HG03025 (cell line): ENCODE measurements around the gene EEF1A2.

Experiments used
- ATAC-seq: cut with Tn5 transposase; IDR thresholded peaks from one replicate; pipeline ENCODE4 v1.9.1; 2021; ENCODE audit warnings: mild to moderate bottlenecking, moderate library complexity; ENCODE audit not compliant: unreplicated experiment, low FRiP score

Gene EEF1A2

DNA sequence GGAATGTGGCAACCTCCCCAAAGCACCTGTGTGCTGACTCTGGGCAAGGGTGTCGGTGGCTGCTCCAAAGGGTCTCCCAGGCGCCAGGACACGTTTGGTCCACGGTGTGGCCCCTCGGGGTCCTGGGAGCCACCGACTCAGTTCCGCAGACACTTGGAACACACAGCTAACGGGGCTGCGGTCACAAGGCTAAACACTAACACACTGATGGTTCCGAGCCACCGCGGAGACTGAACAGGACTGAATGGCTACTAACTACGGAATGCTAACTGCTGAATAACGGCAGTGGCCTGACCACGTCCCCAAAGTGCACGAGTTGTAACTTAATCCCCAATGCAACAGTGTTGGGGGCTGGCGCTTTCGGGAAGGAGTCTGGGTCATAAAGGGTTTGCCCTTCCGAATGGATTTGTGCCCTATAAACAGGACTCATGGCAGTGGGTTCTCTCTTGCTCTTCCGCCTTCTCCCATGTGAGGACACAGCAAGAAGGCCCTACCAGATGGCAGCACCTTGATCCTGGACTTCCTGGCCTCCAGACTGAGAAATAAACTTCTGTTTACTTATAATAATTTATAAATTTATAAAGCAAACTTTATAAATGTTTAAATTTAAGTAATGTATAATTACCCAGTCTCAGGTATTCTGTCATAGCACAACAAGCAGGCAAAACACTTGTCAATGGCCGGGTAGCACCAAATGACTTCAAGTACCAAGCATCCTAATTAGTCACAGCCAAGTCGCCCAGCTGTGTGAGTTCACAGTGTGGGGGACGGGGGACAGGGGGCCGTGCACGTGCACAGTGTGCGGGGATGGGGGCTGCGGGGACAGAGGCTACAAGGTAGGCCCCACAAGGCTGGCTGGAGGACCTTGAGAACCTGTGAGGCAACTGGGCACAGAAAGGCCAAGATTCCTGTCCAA lies 2.3 kb upstream of the EEF1A2 start:
- no peak for ATAC-seq

DNA sequence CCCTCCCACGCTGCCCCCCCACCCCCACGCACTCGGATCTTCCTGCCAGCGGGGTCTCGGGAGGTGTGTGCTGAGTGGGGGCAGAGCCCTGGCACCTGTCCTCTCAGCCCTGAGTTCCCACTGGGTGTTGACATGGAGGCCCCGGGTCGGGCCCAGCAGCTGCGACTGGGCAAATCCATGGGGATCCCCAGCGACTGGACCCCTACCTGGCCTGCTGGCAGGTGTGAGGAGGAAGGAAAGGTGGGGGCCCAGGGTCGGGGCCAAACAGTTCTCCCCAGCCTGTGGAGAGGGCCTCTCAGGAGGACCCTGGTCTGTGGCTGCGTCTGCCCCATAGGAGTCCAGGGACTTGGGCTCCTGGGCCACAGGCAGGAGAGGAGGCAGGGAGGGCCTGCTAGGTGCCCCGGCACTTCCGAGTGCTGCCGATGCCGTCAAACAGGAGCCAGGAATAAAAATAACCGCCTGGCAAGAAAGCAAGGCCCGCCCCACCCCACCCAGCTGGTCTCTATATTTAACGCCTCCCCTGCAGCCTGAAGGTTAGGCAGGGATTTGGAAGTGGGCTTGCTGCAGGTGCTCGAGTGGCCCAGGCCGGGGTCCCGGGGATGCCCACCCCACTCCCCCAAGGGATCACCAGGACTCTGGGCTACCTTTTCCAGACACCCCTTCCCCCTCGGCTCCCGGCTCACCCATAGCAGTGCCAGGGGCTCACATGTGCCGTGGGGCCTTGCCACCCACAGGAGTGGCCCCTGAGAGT lies 1.4 kb upstream of the EEF1A2 start:
- no peak for ATAC-seq

- no peak for ATAC-seq
Measured at GRCh38 chr20:63499338-63499969, 571 bp upstream of the EEF1A2 start.

DNA sequence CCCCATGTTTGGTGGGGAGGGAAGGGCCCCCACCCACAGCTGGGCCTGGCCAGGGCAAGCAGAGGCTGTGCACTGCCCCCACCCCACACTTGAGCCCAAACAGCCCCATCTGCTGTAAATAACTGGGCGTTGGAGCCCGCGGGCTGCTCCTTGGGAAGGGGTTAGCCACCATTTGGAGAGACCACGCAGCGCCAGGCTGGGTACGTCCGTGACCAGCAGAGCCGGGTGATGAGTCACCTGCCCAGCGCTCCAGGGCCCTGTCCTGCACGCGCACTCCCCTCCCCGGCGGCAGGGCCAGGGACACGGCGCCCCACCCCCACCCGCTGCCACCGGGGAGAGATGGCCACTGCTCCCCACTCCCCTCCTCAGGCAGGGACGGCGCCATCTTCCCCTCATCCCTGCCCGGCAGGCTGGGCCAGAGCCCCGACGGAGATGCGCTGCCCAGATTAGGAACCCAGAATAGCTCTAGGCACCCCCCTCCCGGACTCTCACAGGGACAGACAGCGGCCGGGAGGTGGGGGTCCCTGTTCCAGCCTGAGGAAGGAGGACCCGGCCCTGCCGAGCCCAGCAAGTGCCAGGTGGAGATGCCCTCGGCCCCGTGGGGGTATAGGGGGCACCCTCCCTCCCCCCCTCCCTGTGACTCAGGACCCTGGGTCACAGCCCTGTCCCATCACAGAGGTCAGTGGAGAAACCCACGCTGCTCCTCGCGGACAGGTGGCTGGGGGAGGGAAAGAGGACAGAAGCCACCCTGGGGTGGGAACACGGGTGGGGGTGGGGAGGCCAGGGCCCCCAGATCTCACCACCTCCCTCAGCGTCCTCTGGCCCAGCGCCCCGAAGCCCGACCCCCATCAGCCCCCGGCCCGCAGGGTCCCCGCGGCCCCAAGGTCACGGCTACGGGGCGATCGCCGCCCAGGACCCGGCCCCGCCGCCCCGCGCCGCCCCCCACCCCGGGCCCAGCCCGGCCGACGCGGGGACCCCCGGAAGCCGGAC lies 642 bp downstream of the EEF1A2 start:
- no peak for ATAC-seq

GRCh38 chr20:63497138-63497945 lies 1.5 kb downstream of the EEF1A2 start:
- no peak for ATAC-seq

DNA sequence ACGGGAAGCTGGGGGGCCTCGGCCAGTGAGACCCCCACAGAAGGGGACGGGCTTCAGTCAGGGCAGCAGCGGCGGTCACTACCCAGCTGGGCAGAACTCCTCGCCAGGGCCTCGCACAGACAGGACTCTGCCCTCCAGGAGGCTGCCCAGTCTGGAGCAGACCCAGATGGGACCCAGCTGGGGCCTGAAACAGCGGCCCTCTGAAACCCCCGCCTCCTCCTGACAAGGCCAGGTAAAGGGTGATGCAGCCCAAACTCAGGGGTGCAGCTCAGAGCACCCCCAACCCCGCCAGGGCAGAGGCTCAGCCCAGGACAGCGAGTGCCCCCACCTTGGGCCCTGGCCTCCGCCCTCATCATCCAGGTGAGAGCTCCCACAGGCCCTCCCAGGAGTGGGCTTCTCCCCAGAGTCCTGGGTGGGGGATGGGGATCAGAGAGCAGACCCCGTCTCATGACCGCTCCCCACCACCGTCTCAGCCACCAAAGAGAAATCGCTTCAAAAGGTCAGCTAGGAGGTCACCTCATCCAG lies 2.2 kb downstream of the EEF1A2 start:
- no peak for ATAC-seq

DNA sequence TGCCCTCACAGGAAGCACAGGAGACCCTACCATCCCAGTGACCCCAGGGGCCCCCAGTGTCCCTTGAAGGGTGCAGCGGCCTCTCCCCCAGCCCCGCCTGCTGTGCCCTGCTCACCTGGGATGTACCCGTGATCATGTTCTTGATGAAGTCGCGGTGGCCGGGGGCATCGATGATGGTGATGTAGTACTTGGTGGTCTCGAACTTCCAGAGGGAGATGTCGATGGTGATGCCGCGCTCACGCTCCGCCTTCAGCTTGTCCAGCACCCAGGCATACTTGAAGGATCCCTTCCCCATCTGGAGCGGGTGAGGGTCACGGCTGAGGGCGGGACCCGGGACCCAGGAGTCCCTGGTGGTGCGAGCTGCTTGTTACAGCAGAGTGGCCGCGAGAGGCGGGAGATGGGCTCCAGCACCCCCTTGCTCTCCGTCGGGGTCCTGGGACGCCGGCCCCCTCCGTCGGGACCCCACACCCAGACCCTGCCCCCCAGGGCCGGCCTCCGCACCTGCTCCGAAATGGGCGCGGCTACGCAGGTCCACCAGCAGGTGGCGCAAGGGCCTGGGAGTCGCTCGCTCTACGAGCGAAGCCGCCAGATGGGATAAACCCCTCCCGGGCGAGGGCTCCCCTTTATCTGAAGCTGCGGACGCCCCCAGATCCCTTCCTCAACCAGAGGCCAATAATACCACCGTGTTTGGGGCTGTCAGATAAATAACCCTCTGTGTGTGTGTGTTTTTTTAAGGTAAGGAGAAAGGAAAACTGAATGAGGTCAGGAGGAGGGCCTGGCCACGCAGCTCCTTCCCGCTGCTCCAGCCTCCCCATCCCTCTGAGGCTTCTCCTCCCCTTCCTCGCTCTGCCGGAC lies 2.9 kb downstream of the EEF1A2 start:
- ATAC-seq = no peak

DNA sequence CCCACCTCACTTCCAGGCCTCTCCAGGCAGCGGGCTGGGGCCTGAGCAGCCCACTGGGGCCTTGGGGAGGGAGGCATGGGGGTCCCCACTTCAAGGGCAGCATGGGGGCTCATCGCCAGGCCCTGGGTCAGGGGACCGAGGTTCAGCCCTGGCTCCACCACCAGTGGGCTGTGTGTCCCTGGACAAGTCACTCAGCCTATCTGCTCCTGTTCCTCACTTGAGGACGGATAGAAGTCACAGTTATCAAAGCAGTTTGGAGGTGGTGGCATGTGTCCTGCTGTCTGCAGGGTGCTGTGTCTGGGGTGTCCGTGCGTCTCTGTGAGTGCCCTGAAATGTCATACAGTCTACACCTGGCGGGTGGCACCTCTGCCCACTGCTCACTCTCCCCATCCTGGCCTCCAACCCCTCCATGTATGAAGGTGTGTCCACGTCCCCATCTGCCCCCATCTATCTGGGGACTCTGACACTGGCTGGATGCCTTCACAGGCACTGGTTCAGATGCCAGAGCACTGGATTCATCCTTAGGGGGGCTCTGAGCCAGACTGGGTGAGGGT lies 3.6 kb downstream of the EEF1A2 start:
- ATAC-seq = no peak

DNA sequence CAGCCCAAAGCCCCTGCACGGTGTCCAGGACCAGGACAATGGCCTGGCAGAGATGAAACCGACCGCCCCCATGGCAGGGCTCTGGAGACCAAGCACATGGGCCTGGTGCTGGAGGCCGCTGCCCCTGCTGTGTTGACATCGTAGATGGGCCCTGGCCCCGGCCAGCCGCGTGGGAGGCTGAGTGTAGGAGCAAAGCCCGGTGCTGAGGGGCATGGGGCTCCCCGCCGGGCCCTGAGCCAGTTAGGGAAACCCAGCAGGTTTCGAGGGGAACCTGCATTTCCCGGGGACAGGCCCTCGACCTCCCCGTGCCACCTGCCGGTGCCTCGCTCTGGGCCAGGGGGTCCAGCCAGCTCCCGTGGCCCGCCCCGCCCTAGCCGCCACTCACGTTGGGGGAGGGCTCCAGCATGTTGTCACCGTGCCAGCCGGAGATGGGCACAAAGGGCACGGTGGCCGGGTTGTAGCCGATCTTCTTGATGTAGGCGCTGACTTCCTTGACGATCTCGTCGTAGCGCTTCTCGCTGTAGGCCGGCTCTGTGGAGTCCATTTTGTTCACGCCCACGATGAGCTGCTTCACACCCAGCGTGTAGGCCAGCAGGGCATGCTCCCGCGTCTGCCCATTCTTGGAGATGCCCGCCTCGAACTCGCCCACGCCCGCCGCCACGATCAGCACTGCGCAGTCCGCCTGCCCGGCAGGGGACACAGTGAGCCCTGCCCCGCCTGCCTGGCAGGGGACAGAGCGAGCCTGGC lies 4.3 kb downstream of the EEF1A2 start:
- no peak for ATAC-seq

- ATAC-seq = no peak
Measured at GRCh38 chr20:63494084-63494419, 4.8 kb downstream of the EEF1A2 start.

GRCh38 chr20:63493563-63494020 lies 5.3 kb downstream of the EEF1A2 start:
- ATAC-seq = no peak

- ATAC-seq = no peak
Measured at GRCh38 chr20:63492982-63493381, 5.9 kb downstream of the EEF1A2 start.

DNA sequence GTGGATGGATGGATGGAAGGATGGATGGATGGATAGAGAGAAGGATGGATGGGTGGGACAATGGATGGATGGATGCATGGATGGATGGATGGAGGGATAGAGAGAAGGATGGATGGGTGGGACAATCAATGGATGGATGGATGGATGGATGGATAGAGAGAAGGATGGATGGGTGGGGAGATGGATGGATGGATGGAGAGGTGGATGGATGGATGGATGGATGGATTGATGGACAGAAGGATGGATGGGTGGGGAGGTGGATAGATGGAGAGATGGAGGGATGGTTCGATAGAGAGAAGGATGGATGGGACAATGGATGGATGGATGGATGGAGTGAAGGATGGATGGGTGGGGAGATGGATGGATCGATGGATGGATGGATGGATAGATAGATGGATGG lies 6.4 kb downstream of the EEF1A2 start:
- ATAC-seq = no peak

DNA sequence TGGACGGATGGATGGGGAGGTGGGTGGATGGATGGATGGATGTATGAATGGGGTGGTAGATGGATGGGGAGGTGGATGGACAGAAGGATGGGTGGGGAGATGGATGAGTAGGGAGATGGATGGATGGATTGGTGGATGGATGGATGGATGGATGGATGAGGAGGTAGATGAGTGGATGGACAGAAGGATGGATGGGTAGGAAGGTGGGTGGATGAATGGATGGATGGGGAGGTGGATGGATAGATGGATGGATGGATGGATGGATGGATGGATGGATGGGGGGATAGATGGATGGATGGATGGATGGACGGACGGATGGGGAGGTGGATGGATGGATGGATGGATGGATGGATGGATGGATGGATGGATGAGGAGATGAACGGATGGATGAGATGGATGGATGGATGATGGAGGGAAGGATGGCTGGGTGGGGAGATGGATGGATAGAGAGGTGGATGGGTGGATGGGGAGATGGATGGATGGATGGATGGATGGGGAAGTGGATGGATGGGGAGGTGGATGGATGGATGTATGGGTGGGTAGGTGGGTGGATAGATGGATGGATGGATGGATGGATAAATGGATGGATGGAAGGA lies 7.2 kb downstream of the EEF1A2 start:
- ATAC-seq = no peak

DNA sequence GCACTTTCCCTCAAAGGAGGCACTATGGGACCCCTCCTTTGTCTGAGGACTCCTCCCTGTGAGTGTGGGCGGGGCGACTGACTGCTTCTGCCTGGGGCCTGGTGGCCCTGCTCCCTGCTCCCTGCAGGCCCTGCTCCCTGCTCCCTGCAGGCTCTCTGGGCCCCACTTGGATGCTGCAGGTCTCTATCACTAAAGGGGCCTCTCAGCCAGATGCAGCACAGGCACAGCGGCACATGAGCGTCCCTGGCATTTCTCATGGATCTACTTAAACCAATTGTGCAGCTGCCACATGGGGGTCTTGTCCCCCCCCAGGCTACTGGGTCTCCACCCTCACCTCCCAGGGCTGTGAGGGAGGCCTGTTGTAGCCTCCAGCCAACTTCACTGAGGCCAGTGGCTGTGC lies 7.8 kb downstream of the EEF1A2 start:
- no peak for ATAC-seq

DNA sequence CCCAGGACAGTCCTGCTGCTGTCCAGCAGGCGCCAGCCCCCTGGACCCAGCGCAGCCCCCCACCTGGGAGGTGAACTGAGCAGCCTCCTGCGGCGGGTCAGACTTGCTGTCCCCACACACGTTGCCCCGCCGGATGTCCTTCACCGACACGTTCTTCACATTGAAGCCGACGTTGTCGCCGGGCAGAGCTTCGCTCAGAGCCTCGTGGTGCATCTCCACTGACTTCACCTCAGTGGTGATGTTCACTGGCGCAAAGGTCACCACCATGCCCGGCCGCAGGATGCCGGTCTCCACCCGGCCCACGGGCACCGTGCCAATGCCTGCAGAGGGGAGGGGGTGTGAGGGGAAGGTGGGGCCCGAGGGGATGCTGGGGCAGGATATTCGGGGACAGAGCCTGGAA lies 8.5 kb downstream of the EEF1A2 start:
- no peak for ATAC-seq
